ENCODE results near the gene INS. TPM values are rescaled to one million over a fixed set of nuclear protein-coding genes. Genes with fewer than 3 reads are reported as not detected.

Gene INS
- total RNA-seq, 1 donor from 2014 or later, result not detected

- Histone ChIP-seq H3K4me1 (peaks cover 4% of the 10 kb centered on the region), H3K9me3 (replicated peaks) (no peaks in the 10 kb centered on the region), H3K4me3 (no peak overlapping the region), H3K27me3 (ENCODE audit: low read depth) (peaks cover 52% of the 10 kb centered on the region), H3K27ac (replicated peaks) (no peak overlapping the region), H3K36me3 (no peaks in the 10 kb centered on the region)
- no peak for TF ChIP-seq CTCF (IDR thresholded peaks at IDR 0.05; ENCODE audit: borderline replicate concordance)
- DNase-seq, result no peak
- intact Hi-C loops (cut with micrococcal nuclease), result no loop called here
These were observed 11.7 kb upstream of the INS start for GRCh38 chr11:2172676-2173075.

GRCh38 chr11:2171591-2172003 is 10.6 kb upstream of the INS start, which contains the start of gene TH:
Gene TH (minus strand): TSS chr11:2171815. CDS start chr11:2171786, 29 bp downstream.
- no peak for TF ChIP-seq CTCF (IDR thresholded peaks at IDR 0.05; ENCODE audit: borderline replicate concordance)
- H3K27me3 ChIP-seq (ENCODE audit: low read depth), result peaks cover 55% of the 10 kb centered on the region

GRCh38 chr11:2169626-2170570 is 8.9 kb upstream of the INS start:
- H3K4me3 ChIP-seq, result no peak overlapping the region
- no peak overlapping the region for H3K27ac ChIP-seq (replicated peaks)
- no peaks in the 10 kb centered on the region for H3K36me3 ChIP-seq
- peaks cover 72% of the 10 kb centered on the region for H3K27me3 ChIP-seq (ENCODE audit: low read depth)
- no peak for DNase-seq
- no peak for TF ChIP-seq CTCF (IDR thresholded peaks at IDR 0.05; ENCODE audit: borderline replicate concordance)
- H3K4me1 ChIP-seq, result peaks cover 13% of the 10 kb centered on the region
- intact Hi-C loops (cut with micrococcal nuclease), result no loop called here
- H3K9me3 ChIP-seq (replicated peaks), result no peaks in the 10 kb centered on the region

More at GRCh38 chr11:2171591-2172003, 10.6 kb upstream of the INS start, which contains the start of gene TH:
- H3K36me3 ChIP-seq, result no peaks in the 10 kb centered on the region
- H3K4me3 ChIP-seq, result no peak within 1 kb of the TSS
- no peak within 1 kb of the TSS for H3K27ac ChIP-seq (replicated peaks)
- intact Hi-C loops (cut with micrococcal nuclease), result no loop called here
- DNase-seq, result no peak
- H3K4me1 ChIP-seq, result peaks cover 8% of the 10 kb centered on the region
- H3K9me3 ChIP-seq (replicated peaks), result no peaks in the 10 kb centered on the region

GRCh38 chr11:2169005-2169378 is 8.0 kb upstream of the INS start:
- H3K4me1 ChIP-seq, result peaks cover 13% of the 10 kb centered on the region
- H3K9me3 ChIP-seq (replicated peaks), result no peaks in the 10 kb centered on the region
- no peak overlapping the region for H3K27ac ChIP-seq (replicated peaks)
- H3K27me3 ChIP-seq (ENCODE audit: low read depth), result peaks cover 74% of the 10 kb centered on the region
- no peak overlapping the region for H3K4me3 ChIP-seq
- DNase-seq, result no peak
- intact Hi-C loops (cut with micrococcal nuclease), result no loop called here
- no peaks in the 10 kb centered on the region for H3K36me3 ChIP-seq
- TF ChIP-seq CTCF (IDR thresholded peaks at IDR 0.05; ENCODE audit: borderline replicate concordance), result no peak

- Histone ChIP-seq H3K27ac (replicated peaks) (no peak overlapping the region), H3K4me3 (no peak overlapping the region), H3K36me3 (no peaks in the 10 kb centered on the region), H3K9me3 (replicated peaks) (no peaks in the 10 kb centered on the region), H3K4me1 (peaks cover 13% of the 10 kb centered on the region), H3K27me3 (ENCODE audit: low read depth) (peaks cover 79% of the 10 kb centered on the region)
- TF ChIP-seq CTCF (IDR thresholded peaks at IDR 0.05; ENCODE audit: borderline replicate concordance), result no peak
- intact Hi-C loops (cut with micrococcal nuclease), result no loop called here
- no peak for DNase-seq
These were observed 7.4 kb upstream of the INS start for GRCh38 chr11:2168286-2169004.

Data from left ventricle myocardium inferior (tissue), 1 donor.